Measurements from ENCODE around the gene JPH3.

JPH3 gene

DNA sequence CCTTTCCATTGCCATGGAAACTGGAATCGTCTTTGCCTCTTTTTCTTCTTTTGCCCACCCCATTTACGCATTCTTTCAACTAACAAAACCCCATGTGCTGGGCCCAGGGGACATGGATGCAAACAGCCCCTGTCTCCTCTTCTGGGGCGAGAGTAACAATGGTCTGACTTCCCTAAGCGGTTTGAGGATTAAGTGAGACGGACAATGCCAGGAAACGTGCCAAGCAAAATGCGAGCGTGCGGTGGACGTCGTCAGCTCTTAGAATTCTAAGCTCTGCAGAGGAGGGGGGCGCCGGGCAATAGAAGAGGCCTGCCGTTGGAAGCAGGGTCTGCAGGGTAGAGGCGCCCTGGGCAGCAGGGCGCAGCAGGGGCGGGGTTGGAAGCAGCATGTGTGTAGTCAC lies 42.4 kb upstream of the JPH3 start:
- no peak overlapping the region for H3K4me3 ChIP-seq (ENCODE audit: low read depth, low read length)

DNA sequence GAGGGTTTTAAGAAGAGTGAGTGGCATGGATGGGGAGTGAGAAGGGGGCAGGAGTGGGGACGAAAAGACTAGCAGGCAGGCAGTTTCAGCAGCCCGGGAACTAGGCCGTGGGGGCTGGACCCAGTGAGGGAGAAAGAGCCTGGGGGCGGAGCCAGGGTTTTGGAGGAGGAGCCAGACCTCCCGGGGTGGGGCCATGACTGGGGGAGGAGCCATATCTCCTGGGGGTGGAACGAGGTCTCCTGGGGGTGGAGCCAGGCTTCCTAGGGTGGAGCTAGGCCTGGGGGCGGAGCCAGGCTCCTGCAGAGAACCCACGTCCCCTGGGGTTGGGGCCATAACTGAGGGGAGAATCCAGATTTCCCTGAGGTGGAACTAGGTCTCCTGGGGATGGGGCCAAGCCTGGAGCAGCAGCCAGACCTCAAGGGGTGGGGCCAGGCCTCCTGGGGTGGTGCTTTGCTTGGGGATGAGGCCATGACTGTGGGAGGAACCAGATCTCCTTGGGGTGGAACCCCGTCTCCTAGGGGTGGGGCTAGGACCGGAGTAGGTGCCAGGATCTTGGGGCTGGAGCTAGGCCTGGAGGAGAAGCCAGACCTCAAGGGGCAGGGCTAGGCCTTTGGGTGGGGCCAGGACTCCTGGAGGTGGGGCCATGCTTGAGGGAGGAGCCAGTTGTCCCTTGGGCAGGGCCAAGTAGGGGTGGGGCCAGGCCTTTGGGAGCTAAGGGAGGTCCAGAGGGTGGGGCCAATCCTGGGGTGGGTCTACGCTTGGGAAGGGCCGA lies 41.7 kb upstream of the JPH3 start:
- no peak overlapping the region for H3K4me3 ChIP-seq (ENCODE audit: low read depth, low read length)
- TF ChIP-seq, protein P1, sequence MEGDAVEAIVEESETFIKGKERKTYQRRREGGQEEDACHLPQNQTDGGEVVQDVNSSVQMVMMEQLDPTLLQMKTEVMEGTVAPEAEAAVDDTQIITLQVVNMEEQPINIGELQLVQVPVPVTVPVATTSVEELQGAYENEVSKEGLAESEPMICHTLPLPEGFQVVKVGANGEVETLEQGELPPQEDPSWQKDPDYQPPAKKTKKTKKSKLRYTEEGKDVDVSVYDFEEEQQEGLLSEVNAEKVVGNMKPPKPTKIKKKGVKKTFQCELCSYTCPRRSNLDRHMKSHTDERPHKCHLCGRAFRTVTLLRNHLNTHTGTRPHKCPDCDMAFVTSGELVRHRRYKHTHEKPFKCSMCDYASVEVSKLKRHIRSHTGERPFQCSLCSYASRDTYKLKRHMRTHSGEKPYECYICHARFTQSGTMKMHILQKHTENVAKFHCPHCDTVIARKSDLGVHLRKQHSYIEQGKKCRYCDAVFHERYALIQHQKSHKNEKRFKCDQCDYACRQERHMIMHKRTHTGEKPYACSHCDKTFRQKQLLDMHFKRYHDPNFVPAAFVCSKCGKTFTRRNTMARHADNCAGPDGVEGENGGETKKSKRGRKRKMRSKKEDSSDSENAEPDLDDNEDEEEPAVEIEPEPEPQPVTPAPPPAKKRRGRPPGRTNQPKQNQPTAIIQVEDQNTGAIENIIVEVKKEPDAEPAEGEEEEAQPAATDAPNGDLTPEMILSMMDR (IDR thresholded peaks at IDR 0.05; ENCODE audit: borderline replicate concordance, insufficient read depth, low read depth, low read length): no peak

More for the DNA sequence above, 42.4 kb upstream of the JPH3 start:
- TF ChIP-seq, protein P1 (IDR thresholded peaks at IDR 0.05; ENCODE audit: borderline replicate concordance, insufficient read depth, low read depth, low read length): no peak

DNA sequence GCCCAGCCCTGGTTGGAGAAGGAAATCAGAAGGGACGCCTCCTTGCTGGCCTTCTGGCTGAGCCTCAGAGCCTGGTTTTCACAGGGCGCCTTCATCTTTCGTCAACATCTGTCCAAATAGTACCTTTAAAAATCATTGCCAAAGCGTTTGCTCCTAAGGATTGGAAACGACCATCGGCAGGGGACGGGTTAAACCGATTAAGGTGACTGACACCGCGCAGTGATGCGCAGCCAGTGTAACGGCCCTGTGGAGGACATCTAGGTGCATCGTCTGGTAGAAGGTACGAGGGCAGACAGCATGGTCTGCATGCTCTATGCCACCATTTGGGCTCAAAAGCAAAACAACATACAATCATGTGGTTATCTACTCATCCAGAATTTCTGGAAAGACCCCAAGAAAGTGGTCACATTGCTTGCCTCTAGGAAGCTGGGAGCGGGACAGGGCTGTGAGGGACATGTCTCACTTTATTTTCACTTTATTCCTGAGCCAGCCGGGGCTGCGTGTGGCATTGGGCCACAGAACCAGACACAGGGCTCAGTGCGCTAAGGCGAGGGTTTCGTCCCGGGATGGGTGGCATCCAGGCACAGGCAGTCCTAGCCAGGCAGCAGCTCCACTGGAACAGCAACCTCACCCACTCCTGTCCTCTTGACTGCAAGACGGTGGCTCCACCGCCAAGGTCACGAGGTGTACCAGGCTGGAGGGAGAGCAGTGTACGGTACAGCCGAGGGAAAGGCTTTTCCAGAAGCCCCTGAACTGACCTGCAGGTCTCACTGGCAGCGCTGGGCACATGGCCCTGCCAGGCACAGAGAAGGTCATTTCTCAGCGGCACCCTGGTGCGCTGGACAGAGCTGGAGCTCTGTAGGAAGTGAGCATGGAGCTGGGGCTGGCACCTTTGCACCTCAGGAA lies 40.9 kb upstream of the JPH3 start:
- TF ChIP-seq, protein P1 (IDR thresholded peaks at IDR 0.05; ENCODE audit: borderline replicate concordance, insufficient read depth, low read depth, low read length): no peak
- no peak overlapping the region for H3K4me3 ChIP-seq (ENCODE audit: low read depth, low read length)

DNA sequence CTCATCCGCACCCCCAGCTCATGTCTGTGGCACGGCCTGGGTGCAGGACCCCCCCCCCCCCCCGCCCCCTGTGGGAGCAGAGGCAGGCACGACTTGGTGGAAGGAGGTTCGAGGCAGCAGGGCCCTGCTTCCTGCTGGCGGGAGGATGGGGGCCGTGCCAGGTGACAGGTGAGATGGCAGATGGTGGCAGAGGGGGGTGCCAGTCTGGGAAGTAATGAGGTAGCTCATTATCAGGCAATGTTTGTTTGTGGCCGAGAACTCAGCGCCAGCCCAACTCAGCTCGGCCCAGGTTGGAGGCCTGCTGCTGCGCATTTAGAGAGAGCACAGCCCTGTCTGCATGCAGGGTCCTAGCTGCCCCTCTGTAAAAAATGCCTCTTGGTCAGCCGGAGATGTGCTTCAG lies 40.1 kb upstream of the JPH3 start:
- TF ChIP-seq, protein P1 (IDR thresholded peaks at IDR 0.05; ENCODE audit: borderline replicate concordance, insufficient read depth, low read depth, low read length): no peak
- H3K4me3 ChIP-seq (ENCODE audit: low read depth, low read length): no peak overlapping the region

DNA sequence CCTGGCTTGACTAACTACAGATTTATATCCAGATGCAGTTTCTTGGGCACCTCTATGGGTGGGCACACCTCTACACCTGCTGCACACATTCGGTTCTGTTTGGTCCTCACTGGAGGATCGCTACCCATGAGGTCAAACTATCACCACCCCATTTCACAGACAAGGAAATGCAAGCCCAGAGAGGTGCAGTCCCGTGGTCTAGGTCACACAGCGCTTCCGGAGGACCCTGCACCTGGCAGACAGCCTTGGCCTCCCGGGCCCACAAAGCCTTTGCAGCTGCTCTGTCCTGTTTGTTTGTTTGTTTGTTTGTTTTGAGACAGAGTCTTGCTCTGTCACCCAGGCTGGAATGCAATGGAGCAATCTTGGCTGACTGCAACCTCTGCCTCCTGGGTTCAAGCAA lies 39.3 kb upstream of the JPH3 start:
- TF ChIP-seq, protein P1 (IDR thresholded peaks at IDR 0.05; ENCODE audit: borderline replicate concordance, insufficient read depth, low read depth, low read length): no peak
- no peak overlapping the region for H3K4me3 ChIP-seq (ENCODE audit: low read depth, low read length)

DNA sequence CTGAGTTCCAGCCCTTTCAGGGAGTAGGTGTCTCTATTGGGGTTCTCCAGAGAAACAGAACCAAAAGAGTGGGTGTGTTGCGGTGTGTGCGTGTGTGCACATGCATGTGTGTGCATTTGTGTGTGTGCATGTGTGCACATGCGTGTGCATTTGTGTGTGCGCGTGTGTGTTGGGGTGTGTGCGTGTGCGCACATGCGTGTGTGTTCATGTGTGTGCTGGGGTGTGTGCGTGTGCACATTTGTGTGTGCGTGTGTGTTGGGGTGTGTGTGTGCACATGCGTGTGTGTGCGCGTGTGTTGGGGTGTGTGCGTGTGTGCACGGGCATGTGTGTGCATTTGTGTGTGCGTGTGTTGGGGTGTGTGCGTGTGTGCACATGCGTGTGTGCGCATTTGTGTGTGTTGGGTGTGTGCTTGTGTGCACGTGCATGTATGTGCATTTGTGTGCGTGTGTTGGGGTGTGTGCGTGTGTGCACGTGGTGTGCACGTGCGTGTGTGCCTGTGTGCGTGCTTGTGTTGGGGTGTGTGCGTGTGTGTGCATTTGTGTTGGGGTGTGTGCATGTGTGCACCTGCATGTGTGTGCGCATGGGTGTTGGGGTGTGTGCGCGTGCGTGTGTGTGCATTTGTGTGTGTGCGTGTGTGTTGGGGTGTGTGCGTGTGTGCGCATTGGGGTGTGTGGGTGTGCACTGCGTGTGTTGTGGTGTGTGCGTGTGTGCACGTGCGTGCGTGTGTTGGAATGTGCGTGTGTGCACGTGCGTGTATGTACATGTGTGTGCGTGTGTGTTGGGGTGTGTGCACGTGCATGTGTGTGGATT lies 38.4 kb upstream of the JPH3 start:
- no peak overlapping the region for H3K4me3 ChIP-seq (ENCODE audit: low read depth, low read length)
- TF ChIP-seq, protein P1 (IDR thresholded peaks at IDR 0.05; ENCODE audit: borderline replicate concordance, insufficient read depth, low read depth, low read length): no peak

All from GM12875 (cell line).